NB4 (cell line): ENCODE results near the gene SCFD2.

ENCODE experiments used
- MAX ChIP-seq: IDR thresholded peaks from 2 replicates; pipeline ENCODE4 v1.6.1; 2011; ENCODE audit warnings: low read depth, low read length
- MYC ChIP-seq: IDR thresholded peaks from 2 replicates; pipeline ENCODE4 v1.6.1; 2011; ENCODE audit warnings: low read depth, low read length
- POLR2A ChIP-seq: IDR thresholded peaks from 2 replicates; pipeline ENCODE4 v1.6.1; 2011; ENCODE audit warnings: mild to moderate bottlenecking; ENCODE audit not compliant: insufficient read length; ENCODE audit errors: extremely low read depth
- TF ChIP-seq, protein P1 (sequence below): IDR thresholded peaks from one replicate; pipeline ENCODE4 v1.5.1; 2012; ENCODE audit warnings: low read depth, low read length

DNA sequence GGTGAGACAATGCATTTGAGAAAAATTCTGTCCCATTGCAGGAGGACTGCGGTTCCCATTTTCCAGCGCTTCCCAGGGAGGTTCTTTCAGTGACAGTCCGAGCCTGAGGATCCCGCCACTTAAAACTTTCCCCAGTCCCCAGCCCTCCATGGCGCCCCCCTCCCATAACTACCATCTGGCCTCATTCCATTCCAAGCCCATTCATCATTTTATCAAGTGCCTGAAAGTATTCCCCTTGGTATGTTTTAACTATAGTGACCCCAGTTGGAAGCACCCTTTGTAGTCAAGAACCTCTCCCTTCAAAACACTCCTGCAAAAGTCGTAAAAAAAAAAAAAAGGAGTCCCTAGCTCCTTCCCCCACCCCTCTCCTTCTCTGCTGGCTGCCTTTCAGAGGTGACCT lies 502.5 kb downstream of the SCFD2 start:
- TF ChIP-seq POLR2A (no peak), MAX (no peak), MYC (no peak)
- TF ChIP-seq, protein P1, sequence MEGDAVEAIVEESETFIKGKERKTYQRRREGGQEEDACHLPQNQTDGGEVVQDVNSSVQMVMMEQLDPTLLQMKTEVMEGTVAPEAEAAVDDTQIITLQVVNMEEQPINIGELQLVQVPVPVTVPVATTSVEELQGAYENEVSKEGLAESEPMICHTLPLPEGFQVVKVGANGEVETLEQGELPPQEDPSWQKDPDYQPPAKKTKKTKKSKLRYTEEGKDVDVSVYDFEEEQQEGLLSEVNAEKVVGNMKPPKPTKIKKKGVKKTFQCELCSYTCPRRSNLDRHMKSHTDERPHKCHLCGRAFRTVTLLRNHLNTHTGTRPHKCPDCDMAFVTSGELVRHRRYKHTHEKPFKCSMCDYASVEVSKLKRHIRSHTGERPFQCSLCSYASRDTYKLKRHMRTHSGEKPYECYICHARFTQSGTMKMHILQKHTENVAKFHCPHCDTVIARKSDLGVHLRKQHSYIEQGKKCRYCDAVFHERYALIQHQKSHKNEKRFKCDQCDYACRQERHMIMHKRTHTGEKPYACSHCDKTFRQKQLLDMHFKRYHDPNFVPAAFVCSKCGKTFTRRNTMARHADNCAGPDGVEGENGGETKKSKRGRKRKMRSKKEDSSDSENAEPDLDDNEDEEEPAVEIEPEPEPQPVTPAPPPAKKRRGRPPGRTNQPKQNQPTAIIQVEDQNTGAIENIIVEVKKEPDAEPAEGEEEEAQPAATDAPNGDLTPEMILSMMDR, result no peak
